Uterus (tissue), 2 donors: ENCODE data around the gene LAMB4.

ENCODE experiments used
- CTCF ChIP-seq, 4 experiments: fragments of 200-600 bp in 2 of 4; fragments of 450-650 bp in 2 of 4; sonication (generic) in 2 of 4; IDR thresholded peaks; one replicate each; pipeline ENCODE4 v1.5.1; 2016 to 2019; ENCODE audit warnings: antibody characterized with exemption in 4 of 4, mild to moderate bottlenecking in 2 of 4, moderate library complexity in 1 of 4
- POLR2A ChIP-seq, 2 donors: fragments of 450-650 bp; IDR thresholded peaks; one replicate each; pipeline ENCODE4 v1.6.1; 2016; ENCODE audit warnings: antibody characterized with exemption in 2 of 2, mild to moderate bottlenecking in 1 of 2, moderate library complexity in 1 of 2

GRCh38 chr7:108014747-108015682 lies 115.1 kb downstream of the LAMB4 start:
- TF ChIP-seq POLR2A (IDR thresholded peaks at IDR 0.05): no peak
- no peak for TF ChIP-seq CTCF (IDR thresholded peaks at IDR 0.05)
